GM12878 (cell line): Measurements from ENCODE around the gene NID1. TPM values are rescaled to one million over a fixed set of nuclear protein-coding genes. Genes with fewer than 3 reads are reported as not detected.
A peak's percentile ranks its signal among the peaks of the same experiment; 100 is the strongest.

Experiments
- BHLHE40 ChIP-seq, 2 experiments: fragments of 450-650 bp in 1 of 2; IDR thresholded peaks; 2 replicates each; pipeline ENCODE4 v1.6.1; 2011 to 2017; ENCODE audit warnings: low read depth in 2 of 2, borderline replicate concordance in 1 of 2, improper control_type of control experiment in 1 of 2, low read length in 1 of 2, mild to moderate bottlenecking in 1 of 2
- IKZF2 ChIP-seq, 2 experiments: fragments of 450-650 bp; IDR thresholded peaks; 2 replicates each; pipeline ENCODE4 v1.6.1; 2017; ENCODE audit warnings: mild to moderate bottlenecking in 2 of 2, moderate library complexity in 2 of 2
- JUNB ChIP-seq: IDR thresholded peaks from 2 replicates; pipeline ENCODE4 v1.6.1; 2016; ENCODE audit warnings: antibody characterized with exemption, mild to moderate bottlenecking
- POLR2AphosphoS5 ChIP-seq: IDR thresholded peaks from 2 replicates; pipeline ENCODE4 v1.6.1; 2011; ENCODE audit warnings: mild to moderate bottlenecking, low read length, inconsistent platforms
- SMARCA5 ChIP-seq: fragments of 450-650 bp; IDR thresholded peaks from 2 replicates; pipeline ENCODE4 v1.6.1; 2017; ENCODE audit warnings: mild to moderate bottlenecking
- WRNIP1 ChIP-seq: IDR thresholded peaks from 2 replicates; pipeline ENCODE4 v1.6.1; 2011; ENCODE audit warnings: low read depth, low read length, improper control_type of control experiment, borderline replicate concordance
- polyA plus RNA-seq, 11 experiments: library from polyadenylated mRNA; depleted of rRNA in 4 of 11; unstranded in 6 of 11; stranded (reverse) in 5 of 11; fragments of >200 nt; fragmentation: Nextera tagmentation in 4 of 11; fragmentation: Illumina TruSeq in 1 of 11; extraction: Ambion mirVana in 4 of 11; extraction: Trizol in 1 of 11; gene quantifications; 1 replicate in 1 of 11; 2 replicates in 10 of 11; pipeline versions ENCODE4 v1.2.1 to v1.2.3, GENCODE V29; 2011 to 2016; ENCODE audit warnings: inconsistent platforms in 2 of 11, missing spikeins in 2 of 11, low read depth in 1 of 11
- total RNA-seq, 4 experiments: library from RNA; depleted of rRNA in 3 of 4; stranded (reverse); fragments of >200 nt in 3 of 4; fragmentation: Illumina TruSeq in 1 of 4; extraction: Trizol in 1 of 4; gene quantifications; 2 replicates each; pipeline versions ENCODE4 v1.2.1 to v1.2.3, GENCODE V29; 2013 to 2021
- TF ChIP-seq, protein P1 (sequence below): fragments of 450-650 bp; IDR thresholded peaks from 2 replicates; pipeline ENCODE4 v1.6.1; 2017; ENCODE audit warnings: mild to moderate bottlenecking, moderate library complexity
- TF ChIP-seq, protein P2 (sequence below): fragments of 150-350 bp; IDR thresholded peaks from 2 replicates; pipeline ENCODE4 v1.6.1; 2016; ENCODE audit warnings: low read depth, low read length
- TF ChIP-seq, protein P3 (sequence below): IDR thresholded peaks from 2 replicates; pipeline ENCODE4 v1.6.1; 2012; ENCODE audit warnings: low read depth, low read length, improper control_type of control experiment

The NID1 gene
- total and polyA plus RNA-seq, 10 of the 15 experiments (the other 5 are each of a cell fraction or from before 2014, with no cell fraction given): 4.2 to 25.7 (median 11.3) TPM

DNA sequence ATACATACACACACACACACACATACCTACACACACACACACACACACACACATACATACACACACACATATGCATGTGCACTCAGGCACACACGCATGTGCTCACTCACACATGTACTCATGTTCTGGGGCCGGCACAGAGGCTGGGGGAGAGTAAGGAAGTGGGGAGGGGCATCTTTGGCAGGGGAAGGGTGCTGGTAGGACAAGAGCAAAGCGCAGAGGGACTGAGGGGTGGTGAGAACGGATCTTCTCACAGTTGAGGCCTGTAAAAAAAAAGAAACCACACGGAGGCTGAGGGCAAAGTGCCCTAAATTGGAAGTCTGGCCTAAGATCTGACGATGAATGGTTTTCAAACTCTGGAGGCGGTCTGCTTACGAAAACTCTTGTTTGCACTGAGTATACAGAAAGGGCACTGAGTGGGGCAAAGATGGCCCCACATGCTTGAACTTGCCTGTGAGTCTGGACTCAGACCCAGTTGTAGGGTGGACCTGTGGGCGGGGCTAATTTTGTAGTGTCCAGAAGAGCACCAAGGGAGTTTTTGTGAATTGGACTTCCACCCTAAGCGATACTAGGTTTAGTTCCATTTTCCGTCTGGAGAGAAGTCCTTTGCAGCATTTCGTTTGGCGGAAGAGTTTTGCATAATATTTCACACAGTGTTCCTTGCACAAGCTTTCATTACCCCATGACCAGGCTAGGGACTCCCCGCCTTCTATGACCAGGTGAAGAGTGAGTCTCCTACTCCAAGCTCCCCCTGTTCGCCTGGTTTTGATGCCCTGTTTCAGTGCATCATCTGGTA is 118.9 kb downstream of the NID1 start (continued):
- TF ChIP-seq POLR2AphosphoS5 (no peak), WRNIP1 (no peak), IKZF2 (IDR thresholded peaks at IDR 0.05) (peak in 1 of 2 experiments; percentile 39; a peak in 1 of 4 replicates), SMARCA5 (no peak), BHLHE40 (IDR thresholded peaks at IDR 0.05; ENCODE audit: borderline replicate concordance in 1 of 2, low read depth in 2 of 2, low read length in 1 of 2) (0 out of 4 replicates have a peak, but pooled peaks of 1 of the 2 experiments have one; percentile 7), JUNB (no peak)
- TF ChIP-seq, protein P1, sequence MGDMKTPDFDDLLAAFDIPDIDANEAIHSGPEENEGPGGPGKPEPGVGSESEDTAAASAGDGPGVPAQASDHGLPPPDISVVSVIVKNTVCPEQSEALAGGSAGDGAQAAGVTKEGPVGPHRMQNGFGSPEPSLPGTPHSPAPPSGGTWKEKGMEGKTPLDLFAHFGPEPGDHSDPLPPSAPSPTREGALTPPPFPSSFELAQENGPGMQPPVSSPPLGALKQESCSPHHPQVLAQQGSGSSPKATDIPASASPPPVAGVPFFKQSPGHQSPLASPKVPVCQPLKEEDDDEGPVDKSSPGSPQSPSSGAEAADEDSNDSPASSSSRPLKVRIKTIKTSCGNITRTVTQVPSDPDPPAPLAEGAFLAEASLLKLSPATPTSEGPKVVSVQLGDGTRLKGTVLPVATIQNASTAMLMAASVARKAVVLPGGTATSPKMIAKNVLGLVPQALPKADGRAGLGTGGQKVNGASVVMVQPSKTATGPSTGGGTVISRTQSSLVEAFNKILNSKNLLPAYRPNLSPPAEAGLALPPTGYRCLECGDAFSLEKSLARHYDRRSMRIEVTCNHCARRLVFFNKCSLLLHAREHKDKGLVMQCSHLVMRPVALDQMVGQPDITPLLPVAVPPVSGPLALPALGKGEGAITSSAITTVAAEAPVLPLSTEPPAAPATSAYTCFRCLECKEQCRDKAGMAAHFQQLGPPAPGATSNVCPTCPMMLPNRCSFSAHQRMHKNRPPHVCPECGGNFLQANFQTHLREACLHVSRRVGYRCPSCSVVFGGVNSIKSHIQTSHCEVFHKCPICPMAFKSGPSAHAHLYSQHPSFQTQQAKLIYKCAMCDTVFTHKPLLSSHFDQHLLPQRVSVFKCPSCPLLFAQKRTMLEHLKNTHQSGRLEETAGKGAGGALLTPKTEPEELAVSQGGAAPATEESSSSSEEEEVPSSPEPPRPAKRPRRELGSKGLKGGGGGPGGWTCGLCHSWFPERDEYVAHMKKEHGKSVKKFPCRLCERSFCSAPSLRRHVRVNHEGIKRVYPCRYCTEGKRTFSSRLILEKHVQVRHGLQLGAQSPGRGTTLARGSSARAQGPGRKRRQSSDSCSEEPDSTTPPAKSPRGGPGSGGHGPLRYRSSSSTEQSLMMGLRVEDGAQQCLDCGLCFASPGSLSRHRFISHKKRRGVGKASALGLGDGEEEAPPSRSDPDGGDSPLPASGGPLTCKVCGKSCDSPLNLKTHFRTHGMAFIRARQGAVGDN: no peak
- TF ChIP-seq, protein P2, sequence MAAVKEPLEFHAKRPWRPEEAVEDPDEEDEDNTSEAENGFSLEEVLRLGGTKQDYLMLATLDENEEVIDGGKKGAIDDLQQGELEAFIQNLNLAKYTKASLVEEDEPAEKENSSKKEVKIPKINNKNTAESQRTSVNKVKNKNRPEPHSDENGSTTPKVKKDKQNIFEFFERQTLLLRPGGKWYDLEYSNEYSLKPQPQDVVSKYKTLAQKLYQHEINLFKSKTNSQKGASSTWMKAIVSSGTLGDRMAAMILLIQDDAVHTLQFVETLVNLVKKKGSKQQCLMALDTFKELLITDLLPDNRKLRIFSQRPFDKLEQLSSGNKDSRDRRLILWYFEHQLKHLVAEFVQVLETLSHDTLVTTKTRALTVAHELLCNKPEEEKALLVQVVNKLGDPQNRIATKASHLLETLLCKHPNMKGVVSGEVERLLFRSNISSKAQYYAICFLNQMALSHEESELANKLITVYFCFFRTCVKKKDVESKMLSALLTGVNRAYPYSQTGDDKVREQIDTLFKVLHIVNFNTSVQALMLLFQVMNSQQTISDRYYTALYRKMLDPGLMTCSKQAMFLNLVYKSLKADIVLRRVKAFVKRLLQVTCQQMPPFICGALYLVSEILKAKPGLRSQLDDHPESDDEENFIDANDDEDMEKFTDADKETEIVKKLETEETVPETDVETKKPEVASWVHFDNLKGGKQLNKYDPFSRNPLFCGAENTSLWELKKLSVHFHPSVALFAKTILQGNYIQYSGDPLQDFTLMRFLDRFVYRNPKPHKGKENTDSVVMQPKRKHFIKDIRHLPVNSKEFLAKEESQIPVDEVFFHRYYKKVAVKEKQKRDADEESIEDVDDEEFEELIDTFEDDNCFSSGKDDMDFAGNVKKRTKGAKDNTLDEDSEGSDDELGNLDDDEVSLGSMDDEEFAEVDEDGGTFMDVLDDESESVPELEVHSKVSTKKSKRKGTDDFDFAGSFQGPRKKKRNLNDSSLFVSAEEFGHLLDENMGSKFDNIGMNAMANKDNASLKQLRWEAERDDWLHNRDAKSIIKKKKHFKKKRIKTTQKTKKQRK: no peak
- TF ChIP-seq, protein P3, sequence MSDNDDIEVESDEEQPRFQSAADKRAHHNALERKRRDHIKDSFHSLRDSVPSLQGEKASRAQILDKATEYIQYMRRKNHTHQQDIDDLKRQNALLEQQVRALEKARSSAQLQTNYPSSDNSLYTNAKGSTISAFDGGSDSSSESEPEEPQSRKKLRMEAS: no peak
